Activated naive CD4-positive, alpha-beta T cell treated with anti-CD3 and anti-CD28 coated beads, Interleukin-2, amount 50 U/mL, for 16 hours (primary cell): Measurements from ENCODE around the gene PHKA1.
"Not testable (repeated sequence)": the region's sequence is repeated elsewhere in the genome, so short reads cannot be mapped to it uniquely, and the experiment has no call there.

Experiments used
- DNase-seq: peaks from one replicate; pipeline ENCODE4 v3.0.0-alpha.2; 2020

PHKA1 gene

GRCh38 chrX:72713599-72714477 lies at the start of gene PHKA1:
Gene PHKA1 (minus strand): TSS chrX:72714306. CDS start chrX:72713880, 426 bp downstream.
- DNase-seq: peak; percentile 64

- DNase-seq: not testable (repeated sequence)
These were observed 46.3 kb upstream of the PHKA1 start for GRCh38 chrX:72760454-72760853.

- DNase-seq: not testable (repeated sequence)
These were observed 34.4 kb upstream of the PHKA1 start for GRCh38 chrX:72748545-72748944.

GRCh38 chrX:72745546-72745945 lies 31.4 kb upstream of the PHKA1 start:
- not testable (repeated sequence) for DNase-seq

- no peak for DNase-seq
These were observed 21.5 kb upstream of the PHKA1 start for GRCh38 chrX:72735561-72735960.

- DNase-seq: not testable (repeated sequence)
These were observed 19.5 kb upstream of the PHKA1 start for GRCh38 chrX:72733636-72734035.

- no peak for DNase-seq
These were observed 13.7 kb upstream of the PHKA1 start for GRCh38 chrX:72727846-72728245.

- DNase-seq: no peak
These were observed 2.7 kb upstream of the PHKA1 start for GRCh38 chrX:72716766-72717165.

GRCh38 chrX:72715546-72715945 lies 1.4 kb upstream of the PHKA1 start:
- DNase-seq: no peak

- DNase-seq: peak; percentile 10
These were observed 391 bp upstream of the PHKA1 start for GRCh38 chrX:72714478-72714916.

- DNase-seq: no peak
These were observed 976 bp downstream of the PHKA1 start for GRCh38 chrX:72713130-72713529.

- DNase-seq: no peak
These were observed 1.9 kb downstream of the PHKA1 start for GRCh38 chrX:72712094-72712755.

GRCh38 chrX:72705814-72706213 lies 8.3 kb downstream of the PHKA1 start:
- DNase-seq: no peak

- no peak for DNase-seq
These were observed 9.0 kb downstream of the PHKA1 start for GRCh38 chrX:72705111-72705510.

GRCh38 chrX:72694170-72694569 lies 19.9 kb downstream of the PHKA1 start:
- DNase-seq: no peak

- DNase-seq: no peak
These were observed 20.6 kb downstream of the PHKA1 start for GRCh38 chrX:72693477-72693876.

- DNase-seq: no peak
These were observed 26.7 kb downstream of the PHKA1 start for GRCh38 chrX:72687396-72687795.

- no peak for DNase-seq
These were observed 28.2 kb downstream of the PHKA1 start for GRCh38 chrX:72685810-72686456.

- DNase-seq: no peak
These were observed 29.1 kb downstream of the PHKA1 start for GRCh38 chrX:72685018-72685417.

GRCh38 chrX:72683631-72684030 lies 30.5 kb downstream of the PHKA1 start:
- no peak for DNase-seq

GRCh38 chrX:72676465-72676864 lies 37.6 kb downstream of the PHKA1 start:
- no peak for DNase-seq

- not testable (repeated sequence) for DNase-seq
These were observed 40.2 kb downstream of the PHKA1 start for GRCh38 chrX:72673951-72674350.

GRCh38 chrX:72669508-72669907 lies 44.6 kb downstream of the PHKA1 start:
- DNase-seq: not testable (repeated sequence)

- DNase-seq: no peak
These were observed 47.7 kb downstream of the PHKA1 start for GRCh38 chrX:72666451-72666850.
